Measurements from ENCODE around the gene SNRPA1. TPM values are rescaled to one million over a fixed set of nuclear protein-coding genes. Genes with fewer than 3 reads are reported as not detected.

Gene SNRPA1
- total and polyA plus RNA-seq, 2 of the 13 experiments (the other 11 are each of a cell fraction or from before 2014, with no cell fraction given) = 41.2 to 108 TPM

DNA sequence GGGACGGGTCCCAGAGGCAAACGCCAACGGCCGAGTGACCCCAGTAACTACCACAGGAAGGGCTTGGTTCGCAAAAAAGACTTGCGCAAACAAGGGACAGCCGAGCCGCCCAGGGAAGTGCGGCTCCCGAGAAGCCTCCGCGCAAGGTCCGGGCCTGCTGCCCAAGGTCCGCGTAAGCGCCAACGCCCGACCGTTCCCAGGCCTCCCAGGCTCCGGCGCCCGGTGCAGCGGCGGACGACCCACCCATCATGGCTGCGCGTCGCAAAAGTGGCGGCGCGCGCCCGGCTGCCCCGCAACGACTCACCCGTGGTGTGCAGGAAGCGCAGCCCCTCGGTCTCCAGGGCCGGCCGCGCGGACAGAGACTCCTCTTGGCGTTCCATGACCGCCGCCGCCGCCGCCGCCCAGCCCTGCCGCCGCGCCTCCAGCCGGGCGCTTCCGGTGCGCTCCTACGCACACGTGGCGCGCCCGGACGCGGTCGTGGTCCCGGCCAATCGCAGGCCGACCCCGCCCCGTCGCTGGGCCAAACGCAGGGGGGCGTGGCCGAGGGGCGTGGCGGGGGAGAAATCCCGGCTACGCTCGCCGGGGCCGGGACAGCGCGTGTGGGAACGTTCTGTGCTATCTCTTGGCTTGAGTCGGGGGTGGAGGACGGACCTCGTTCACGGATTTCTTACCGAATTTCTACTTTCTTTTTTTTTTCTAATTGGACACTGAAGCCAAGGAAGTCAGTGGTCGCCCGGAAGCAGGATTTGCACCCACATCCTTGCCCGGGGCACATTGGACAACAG is 17.8 kb downstream of the SNRPA1 start, which contains the start of gene SELENOS (continued):
- TF ChIP-seq MED1 (CRISPR knock-in tag; IDR thresholded peaks at IDR 0.05) (no peak; the same call in 1 of the 2 replicates), ZSCAN31 (CRISPR knock-in tag; IDR thresholded peaks at IDR 0.05; ENCODE audit: low read depth) (peak; percentile 77; the same call in 1 of the 2 replicates), HOXA7 (CRISPR knock-in tag; IDR thresholded peaks at IDR 0.05) (no peak), ZNF225 (CRISPR knock-in tag; IDR thresholded peaks at IDR 0.05) (no peak), ZNF777 (CRISPR knock-in tag; IDR thresholded peaks at IDR 0.05) (peak; percentile 50; the same call in 1 of the 2 replicates), ZNF709 (CRISPR knock-in tag; IDR thresholded peaks at IDR 0.05) (no peak; the same call in 1 of the 2 replicates), DPF2 (CRISPR knock-in tag; IDR thresholded peaks at IDR 0.05; ENCODE audit: borderline replicate concordance, low read depth) (no peak), NFIB (CRISPR knock-in tag; IDR thresholded peaks at IDR 0.05; ENCODE audit: borderline replicate concordance) (no peak), ZNF749 (CRISPR knock-in tag; IDR thresholded peaks at IDR 0.05; ENCODE audit: borderline replicate concordance) (peak; percentile 79; the same call in 1 of the 2 replicates), CENPT (CRISPR knock-in tag; IDR thresholded peaks at IDR 0.05; ENCODE audit: low read depth) (peak; percentile 59; the same call in 1 of the 2 replicates), TBX2 (CRISPR knock-in tag; IDR thresholded peaks at IDR 0.05; ENCODE audit: borderline replicate concordance) (0 out of 2 replicates have a peak, but pooled peaks have one; percentile 21), ZNF432 (CRISPR knock-in tag; IDR thresholded peaks at IDR 0.05; ENCODE audit: borderline replicate concordance) (no peak), NFE2L1 (CRISPR knock-in tag; IDR thresholded peaks at IDR 0.05; ENCODE audit: borderline replicate concordance) (no peak), ZNF766 (CRISPR knock-in tag; IDR thresholded peaks at IDR 0.05; ENCODE audit: borderline replicate concordance) (peak; percentile 57; the same call in 1 of the 2 replicates), RBFOX2 (IDR thresholded peaks at IDR 0.05; ENCODE audit: low read depth, low read length) (peak; percentile 93), MED13 (CRISPR knock-in tag; IDR thresholded peaks at IDR 0.05) (0 out of 2 replicates have a peak, but pooled peaks have one; percentile 39), PHF20 (CRISPR knock-in tag; IDR thresholded peaks at IDR 0.05) (peak; percentile 45; the same call in 1 of the 2 replicates), DNMT1 (CRISPR knock-in tag; IDR thresholded peaks at IDR 0.05) (peak; percentile 58; the same call in 1 of the 2 replicates), ZNF605 (CRISPR knock-in tag; IDR thresholded peaks at IDR 0.05) (peak; percentile 42; the same call in 1 of the 2 replicates), ZNF773 (CRISPR knock-in tag; IDR thresholded peaks at IDR 0.05; ENCODE audit: borderline replicate concordance) (peak; percentile 46; the same call in 1 of the 2 replicates), HNRNPH1 (optimal IDR thresholded peaks at IDR 0.05; ENCODE audit: low read depth, low read length) (no peak), ZNF558 (CRISPR knock-in tag; IDR thresholded peaks at IDR 0.05; ENCODE audit: borderline replicate concordance) (no peak), HIVEP1 (CRISPR knock-in tag; IDR thresholded peaks at IDR 0.05) (no peak; the same call in 1 of the 2 replicates)
- TF ChIP-seq, protein P1, sequence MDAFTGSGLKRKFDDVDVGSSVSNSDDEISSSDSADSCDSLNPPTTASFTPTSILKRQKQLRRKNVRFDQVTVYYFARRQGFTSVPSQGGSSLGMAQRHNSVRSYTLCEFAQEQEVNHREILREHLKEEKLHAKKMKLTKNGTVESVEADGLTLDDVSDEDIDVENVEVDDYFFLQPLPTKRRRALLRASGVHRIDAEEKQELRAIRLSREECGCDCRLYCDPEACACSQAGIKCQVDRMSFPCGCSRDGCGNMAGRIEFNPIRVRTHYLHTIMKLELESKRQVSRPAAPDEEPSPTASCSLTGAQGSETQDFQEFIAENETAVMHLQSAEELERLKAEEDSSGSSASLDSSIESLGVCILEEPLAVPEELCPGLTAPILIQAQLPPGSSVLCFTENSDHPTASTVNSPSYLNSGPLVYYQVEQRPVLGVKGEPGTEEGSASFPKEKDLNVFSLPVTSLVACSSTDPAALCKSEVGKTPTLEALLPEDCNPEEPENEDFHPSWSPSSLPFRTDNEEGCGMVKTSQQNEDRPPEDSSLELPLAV (CRISPR knock-in tag; conservative IDR thresholded peaks at IDR 0.05; ENCODE audit: low read depth) = no peak
- TF ChIP-seq, protein P2, sequence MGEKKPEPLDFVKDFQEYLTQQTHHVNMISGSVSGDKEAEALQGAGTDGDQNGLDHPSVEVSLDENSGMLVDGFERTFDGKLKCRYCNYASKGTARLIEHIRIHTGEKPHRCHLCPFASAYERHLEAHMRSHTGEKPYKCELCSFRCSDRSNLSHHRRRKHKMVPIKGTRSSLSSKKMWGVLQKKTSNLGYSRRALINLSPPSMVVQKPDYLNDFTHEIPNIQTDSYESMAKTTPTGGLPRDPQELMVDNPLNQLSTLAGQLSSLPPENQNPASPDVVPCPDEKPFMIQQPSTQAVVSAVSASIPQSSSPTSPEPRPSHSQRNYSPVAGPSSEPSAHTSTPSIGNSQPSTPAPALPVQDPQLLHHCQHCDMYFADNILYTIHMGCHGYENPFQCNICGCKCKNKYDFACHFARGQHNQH (CRISPR knock-in tag; IDR thresholded peaks at IDR 0.05) = no peak
- TF ChIP-seq, protein P3, sequence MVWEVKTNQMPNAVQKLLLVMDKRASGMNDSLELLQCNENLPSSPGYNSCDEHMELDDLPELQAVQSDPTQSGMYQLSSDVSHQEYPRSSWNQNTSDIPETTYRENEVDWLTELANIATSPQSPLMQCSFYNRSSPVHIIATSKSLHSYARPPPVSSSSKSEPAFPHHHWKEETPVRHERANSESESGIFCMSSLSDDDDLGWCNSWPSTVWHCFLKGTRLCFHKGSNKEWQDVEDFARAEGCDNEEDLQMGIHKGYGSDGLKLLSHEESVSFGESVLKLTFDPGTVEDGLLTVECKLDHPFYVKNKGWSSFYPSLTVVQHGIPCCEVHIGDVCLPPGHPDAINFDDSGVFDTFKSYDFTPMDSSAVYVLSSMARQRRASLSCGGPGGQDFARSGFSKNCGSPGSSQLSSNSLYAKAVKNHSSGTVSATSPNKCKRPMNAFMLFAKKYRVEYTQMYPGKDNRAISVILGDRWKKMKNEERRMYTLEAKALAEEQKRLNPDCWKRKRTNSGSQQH (CRISPR knock-in tag; IDR thresholded peaks at IDR 0.05; ENCODE audit: low read depth) = no peak

Data from HepG2 (cell line).